Colonic mucosa (tissue), 4 donors: ENCODE results near the gene FAM200A. TPM values are rescaled to one million over a fixed set of nuclear protein-coding genes. Genes with fewer than 3 reads are reported as not detected.
"Not testable (repeated sequence)": the region's sequence is repeated elsewhere in the genome, so short reads cannot be mapped to it uniquely, and the experiment has no call there.

Source experiments
- DNase-seq: peaks from one replicate; pipeline ENCODE4 v3.0.0-alpha.2; 2020
- H3K27ac ChIP-seq: fragments of 200-600 bp; one replicate; pipeline ENCODE4 v1.8.0; 2021
- H3K27me3 ChIP-seq: fragments of 200-600 bp; one replicate; pipeline ENCODE4 v1.8.0; 2021
- H3K36me3 ChIP-seq: fragments of 200-600 bp; one replicate; pipeline ENCODE4 v1.8.0; 2021
- H3K4me1 ChIP-seq: fragments of 200-600 bp; one replicate; pipeline ENCODE4 v1.8.0; 2021; ENCODE audit warnings: mild to moderate bottlenecking
- H3K4me3 ChIP-seq: fragments of 200-600 bp; one replicate; pipeline ENCODE4 v1.8.0; 2021
- H3K9ac ChIP-seq, 2 donors: one replicate each; pipeline ENCODE4 v1.7.0; 2013; ENCODE audit warnings: control low read depth in 2 of 2, low read depth in 2 of 2, low read length in 2 of 2
- H3K9me3 ChIP-seq: fragments of 200-600 bp; one replicate; pipeline ENCODE4 v1.8.0; 2021
- CTCF ChIP-seq: fragments of 200-600 bp; IDR thresholded peaks from one replicate; pipeline ENCODE4 v1.8.0; 2022; ENCODE audit warnings: antibody characterized with exemption, mild to moderate bottlenecking
- intact Hi-C: fragments of 100-400 bp; cut with DNase I; formaldehyde crosslinking; loops from one replicate; pipeline ENCODE4 v1.14.1; 2022
- total RNA-seq, 2 donors: library from RNA; stranded (reverse); fragmentation: NEBNext Ultra II Directional in 1 of 2; extraction: Animal tissue kit (Norgen Biotek cat#: 25700) in 1 of 2; gene quantifications; one replicate each; pipeline ENCODE4 v1.2.1, GENCODE V29; 2021
- donor health status: healthy.
- donor health status: DM: no; HTN: no; CAD: no.
- donor health status: DM: no; HTN: no; CAD: no.

FAM200A gene
- total RNA-seq, 2 donors from 2014 or later = 4.1 to 5.0 TPM

GRCh38 chr7:99505324-99505662 is 46.6 kb downstream of the FAM200A start:
- intact Hi-C loops = loop anchor here (10.0 kb wide), 1 partner anchor 50 kb away; the partner anchor contains the start of genes FAM200A and ZNF655
- H3K4me1 ChIP-seq = peaks cover 13% of the 10 kb centered on the region
- H3K36me3 ChIP-seq = no peaks in the 10 kb centered on the region
- H3K9ac ChIP-seq = peak overlapping the region; percentile 52 to 80
- no peaks in the 10 kb centered on the region for H3K27me3 ChIP-seq
- H3K4me3 ChIP-seq = peak overlapping the region; percentile 81
- no peak for DNase-seq
- no peaks in the 10 kb centered on the region for H3K9me3 ChIP-seq
- TF ChIP-seq CTCF = no peak
- peak overlapping the region; percentile 83 for H3K27ac ChIP-seq

- intact Hi-C loops = loop anchor here (10.0 kb wide), 1 partner anchor 50 kb away; the partner anchor contains the start of genes FAM200A and ZNF655
- H3K27me3 ChIP-seq = no peaks in the 10 kb centered on the region
- H3K9me3 ChIP-seq = no peaks in the 10 kb centered on the region
- H3K4me3 ChIP-seq = peak within 1 kb of the TSS; percentile 81
- peak; percentile 99 for DNase-seq
- no peaks in the 10 kb centered on the region for H3K36me3 ChIP-seq
- no peak for TF ChIP-seq CTCF
- H3K9ac ChIP-seq = peak within 1 kb of the TSS; percentile 68 to 80
- peaks cover 13% of the 10 kb centered on the region for H3K4me1 ChIP-seq
- peak within 1 kb of the TSS; percentile 83 for H3K27ac ChIP-seq
Measured at GRCh38 chr7:99504603-99505323, 47.2 kb downstream of the FAM200A start, which contains the start of gene ZKSCAN5. TSS of gene ZKSCAN5 (plus strand) at chr7:99504662. CDS start at chr7:99506045, 1,383 bp downstream.

- Histone ChIP-seq H3K27ac (peak overlapping the region; percentile 83), H3K9ac (peak overlapping the region; percentile 47 to 80), H3K36me3 (no peaks in the 10 kb centered on the region), H3K4me3 (peak overlapping the region; percentile 81), H3K4me1 (peaks cover 13% of the 10 kb centered on the region), H3K9me3 (no peaks in the 10 kb centered on the region), H3K27me3 (no peaks in the 10 kb centered on the region)
- no peak for TF ChIP-seq CTCF
- no peak for DNase-seq
- intact Hi-C loops = loop anchor here (10.0 kb wide), 1 partner anchor 51 kb away; the partner anchor contains the start of genes FAM200A and ZNF655
Measured at GRCh38 chr7:99504281-99504602, 47.7 kb downstream of the FAM200A start.

- DNase-seq, H3K27me3 ChIP-seq, H3K27ac ChIP-seq, H3K9ac ChIP-seq, H3K36me3 ChIP-seq, H3K9me3 ChIP-seq: not testable (repeated sequence)
- Histone ChIP-seq H3K4me1 (peaks cover 11% of the 10 kb centered on the region), H3K4me3 (peak overlapping the region; percentile 89)
- intact Hi-C loops = loop anchor here (10.0 kb wide), 1 partner anchor 54 kb away; the partner anchor contains the start of genes FAM200A and ZNF655
Measured at GRCh38 chr7:99501236-99501635, 50.7 kb downstream of the FAM200A start.

GRCh38 chr7:99500637-99501009 is 51.3 kb downstream of the FAM200A start:
- no peak for DNase-seq
- Histone ChIP-seq H3K9ac (peak overlapping the region; percentile 88 to 93), H3K4me3 (peak overlapping the region; percentile 89), H3K27me3 (no peaks in the 10 kb centered on the region), H3K36me3 (no peaks in the 10 kb centered on the region), H3K4me1 (peaks cover 5% of the 10 kb centered on the region), H3K9me3 (no peaks in the 10 kb centered on the region), H3K27ac (peak overlapping the region; percentile 93)
- no peak for TF ChIP-seq CTCF
- intact Hi-C loops = loop anchor here (10.0 kb wide), 1 partner anchor 54 kb away; the partner anchor contains the start of genes FAM200A and ZNF655
